Breast epithelium (tissue), 4 donors: ENCODE measurements around the gene DOCK3. TPM values are rescaled to one million over a fixed set of nuclear protein-coding genes. Genes with fewer than 3 reads are reported as not detected.
A peak's percentile ranks its signal among the peaks of the same experiment; 100 is the strongest.

Experiments
- DNase-seq, 2 donors: peaks; one replicate each; pipeline ENCODE4 v3.0.0-alpha.2; 2019; ENCODE audit warnings: low spot score in 2 of 2
- H3K27ac ChIP-seq, 2 donors: fragments of 200-600 bp; sonication (generic) in 1 of 2; one replicate each; pipeline ENCODE4 v1.5.1; 2016 to 2019; ENCODE audit warnings: mild to moderate bottlenecking in 1 of 2
- H3K27me3 ChIP-seq, 2 donors: fragments of 200-600 bp; sonication (generic) in 1 of 2; one replicate each; pipeline versions ENCODE4 v1.5.1 to v1.6.0; 2017 to 2019; ENCODE audit warnings: control low read depth in 1 of 2, mild to moderate bottlenecking in 1 of 2
- H3K36me3 ChIP-seq: fragments of 200-600 bp; one replicate; pipeline ENCODE4 v1.5.1; 2019
- H3K4me1 ChIP-seq, 2 donors: fragments of 200-600 bp; sonication (generic); one replicate each; pipeline ENCODE4 v1.5.1; 2016 to 2019; ENCODE audit warnings: control low read depth in 1 of 2
- H3K4me3 ChIP-seq, 3 donors: fragments of 200-600 bp; sonication (generic); 1 replicate in 2 of 3; 2 replicates in 1 of 3; pipeline ENCODE4 v1.5.1; 2016 to 2019; ENCODE audit warnings: mild to moderate bottlenecking in 3 of 3, moderate library complexity in 2 of 3
- H3K9me3 ChIP-seq, 2 donors: fragments of 200-600 bp; sonication (generic) in 1 of 2; one replicate each; pipeline ENCODE4 v1.5.1; 2016 to 2019; ENCODE audit warnings: control low read depth in 1 of 2
- POLR2A ChIP-seq: fragments of 450-650 bp; IDR thresholded peaks from one replicate; pipeline ENCODE4 v1.6.1; 2016; ENCODE audit warnings: antibody characterized with exemption, mild to moderate bottlenecking, moderate library complexity
- POLR2AphosphoS5 ChIP-seq, 3 donors: sonication (generic); formaldehyde crosslinking; IDR thresholded peaks; one replicate each; pipeline ENCODE4 v1.6.1; 2017; ENCODE audit warnings: antibody characterized with exemption in 3 of 3
- intact Hi-C: fragments of 100-400 bp; cut with DNase I; formaldehyde crosslinking; loops from one replicate; pipeline ENCODE4 v1.15.1; 2023; ENCODE audit warnings: low total_unique reads
- total RNA-seq, 3 donors: library from RNA; depleted of rRNA; stranded (reverse); fragments of >200 nt; gene quantifications; one replicate each; pipeline ENCODE4 v1.1.0, GENCODE V29; 2016
- TF ChIP-seq, protein P1 (sequence below), 3 donors: fragments of 450-650 bp; IDR thresholded peaks; one replicate each; pipeline ENCODE4 v1.5.1; 2016 to 2017; ENCODE audit warnings: antibody characterized with exemption in 3 of 3, mild to moderate bottlenecking in 3 of 3, moderate library complexity in 3 of 3

Gene DOCK3
- total RNA-seq, 3 donors from 2014 or later = 0.64 to 0.73 (median 0.66) TPM

- no peaks in the 10 kb centered on the region for H3K27me3 ChIP-seq
- no peak for DNase-seq
- H3K36me3 ChIP-seq = no peaks in the 10 kb centered on the region
- intact Hi-C loops = no loop called here
- no peaks in the 10 kb centered on the region for H3K4me1 ChIP-seq
- TF ChIP-seq POLR2AphosphoS5 (IDR thresholded peaks at IDR 0.05) (no peak), POLR2A (no peak)
- TF ChIP-seq, protein P1, sequence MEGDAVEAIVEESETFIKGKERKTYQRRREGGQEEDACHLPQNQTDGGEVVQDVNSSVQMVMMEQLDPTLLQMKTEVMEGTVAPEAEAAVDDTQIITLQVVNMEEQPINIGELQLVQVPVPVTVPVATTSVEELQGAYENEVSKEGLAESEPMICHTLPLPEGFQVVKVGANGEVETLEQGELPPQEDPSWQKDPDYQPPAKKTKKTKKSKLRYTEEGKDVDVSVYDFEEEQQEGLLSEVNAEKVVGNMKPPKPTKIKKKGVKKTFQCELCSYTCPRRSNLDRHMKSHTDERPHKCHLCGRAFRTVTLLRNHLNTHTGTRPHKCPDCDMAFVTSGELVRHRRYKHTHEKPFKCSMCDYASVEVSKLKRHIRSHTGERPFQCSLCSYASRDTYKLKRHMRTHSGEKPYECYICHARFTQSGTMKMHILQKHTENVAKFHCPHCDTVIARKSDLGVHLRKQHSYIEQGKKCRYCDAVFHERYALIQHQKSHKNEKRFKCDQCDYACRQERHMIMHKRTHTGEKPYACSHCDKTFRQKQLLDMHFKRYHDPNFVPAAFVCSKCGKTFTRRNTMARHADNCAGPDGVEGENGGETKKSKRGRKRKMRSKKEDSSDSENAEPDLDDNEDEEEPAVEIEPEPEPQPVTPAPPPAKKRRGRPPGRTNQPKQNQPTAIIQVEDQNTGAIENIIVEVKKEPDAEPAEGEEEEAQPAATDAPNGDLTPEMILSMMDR (IDR thresholded peaks at IDR 0.05) = no peak
- no peak overlapping the region for H3K4me3 ChIP-seq
- H3K9me3 ChIP-seq = no peaks in the 10 kb centered on the region
- H3K27ac ChIP-seq = no peak overlapping the region
Observed at GRCh38 chr3:50650018-50650417, 24.7 kb upstream of the DOCK3 start.

GRCh38 chr3:50651445-50651844 is 23.3 kb upstream of the DOCK3 start:
- no peaks in the 10 kb centered on the region for H3K4me1 ChIP-seq

DNA sequence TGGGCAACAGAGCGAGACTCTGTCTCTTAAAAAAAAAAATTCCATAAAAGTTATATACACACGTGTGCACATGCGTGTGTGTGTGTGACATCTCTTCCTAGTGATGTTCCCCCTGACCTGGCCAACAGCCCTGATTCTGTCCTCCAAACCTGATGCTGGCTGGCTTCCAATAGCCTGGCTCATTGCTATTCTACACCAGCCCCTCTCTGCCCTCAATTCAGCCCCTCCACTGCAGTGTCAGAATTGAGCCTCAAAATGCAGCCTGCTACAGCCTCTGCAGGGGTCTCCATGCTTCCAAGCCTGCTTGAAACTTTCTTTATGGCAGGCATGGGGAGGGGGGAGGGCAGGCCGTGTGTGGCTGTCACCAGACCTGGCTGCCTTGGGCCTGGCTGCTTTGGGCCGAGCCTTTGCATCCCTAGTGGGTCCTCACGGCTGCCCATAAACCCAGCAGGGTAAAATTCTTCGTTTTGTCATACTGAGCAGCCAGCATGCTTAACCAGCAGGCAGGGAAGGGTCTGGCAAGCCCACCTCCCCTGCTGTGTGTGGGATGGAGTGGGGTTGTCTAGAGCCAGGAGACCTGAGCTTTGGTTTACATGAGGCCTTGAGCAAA is 22.7 kb upstream of the DOCK3 start:
- no peaks in the 10 kb centered on the region for H3K36me3 ChIP-seq
- TF ChIP-seq, protein P1 (IDR thresholded peaks at IDR 0.05) = no peak
- no peak for TF ChIP-seq POLR2AphosphoS5 (IDR thresholded peaks at IDR 0.05)
- no peak for DNase-seq
- H3K4me3 ChIP-seq = no peak overlapping the region
- H3K9me3 ChIP-seq = no peaks in the 10 kb centered on the region
- no peaks in the 10 kb centered on the region for H3K27me3 ChIP-seq
- no peaks in the 10 kb centered on the region for H3K4me1 ChIP-seq
- H3K27ac ChIP-seq = no peak overlapping the region
- intact Hi-C loops = no loop called here

More at GRCh38 chr3:50651445-50651844, 23.3 kb upstream of the DOCK3 start:
- no peaks in the 10 kb centered on the region for H3K36me3 ChIP-seq
- TF ChIP-seq POLR2A (no peak), POLR2AphosphoS5 (IDR thresholded peaks at IDR 0.05) (no peak)
- TF ChIP-seq, protein P1 (IDR thresholded peaks at IDR 0.05) = no peak
- DNase-seq = no peak
- no peak overlapping the region for H3K27ac ChIP-seq
- no peaks in the 10 kb centered on the region for H3K9me3 ChIP-seq
- intact Hi-C loops = no loop called here
- no peaks in the 10 kb centered on the region for H3K27me3 ChIP-seq
- H3K4me3 ChIP-seq = no peak overlapping the region

DNA sequence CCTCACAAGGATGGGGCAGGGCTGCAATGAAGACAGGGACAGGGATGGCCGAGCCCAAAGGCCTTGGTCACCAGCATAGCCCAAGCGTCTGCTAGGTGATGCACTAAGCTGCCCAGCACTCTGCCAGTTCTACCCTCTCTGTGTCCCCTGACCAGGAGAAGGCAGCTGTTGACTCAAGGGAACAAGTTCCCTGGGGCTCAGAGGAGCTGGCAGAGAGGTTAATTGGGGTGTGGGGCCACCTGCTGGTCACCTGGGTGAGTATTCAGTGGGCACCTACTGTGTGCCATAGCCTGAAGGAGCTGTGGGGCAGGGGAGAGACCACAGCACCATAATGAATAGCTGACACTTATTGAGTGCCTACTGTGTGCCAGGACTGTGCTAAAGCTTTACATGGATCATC is 22.0 kb upstream of the DOCK3 start:
- DNase-seq = no peak

DNA sequence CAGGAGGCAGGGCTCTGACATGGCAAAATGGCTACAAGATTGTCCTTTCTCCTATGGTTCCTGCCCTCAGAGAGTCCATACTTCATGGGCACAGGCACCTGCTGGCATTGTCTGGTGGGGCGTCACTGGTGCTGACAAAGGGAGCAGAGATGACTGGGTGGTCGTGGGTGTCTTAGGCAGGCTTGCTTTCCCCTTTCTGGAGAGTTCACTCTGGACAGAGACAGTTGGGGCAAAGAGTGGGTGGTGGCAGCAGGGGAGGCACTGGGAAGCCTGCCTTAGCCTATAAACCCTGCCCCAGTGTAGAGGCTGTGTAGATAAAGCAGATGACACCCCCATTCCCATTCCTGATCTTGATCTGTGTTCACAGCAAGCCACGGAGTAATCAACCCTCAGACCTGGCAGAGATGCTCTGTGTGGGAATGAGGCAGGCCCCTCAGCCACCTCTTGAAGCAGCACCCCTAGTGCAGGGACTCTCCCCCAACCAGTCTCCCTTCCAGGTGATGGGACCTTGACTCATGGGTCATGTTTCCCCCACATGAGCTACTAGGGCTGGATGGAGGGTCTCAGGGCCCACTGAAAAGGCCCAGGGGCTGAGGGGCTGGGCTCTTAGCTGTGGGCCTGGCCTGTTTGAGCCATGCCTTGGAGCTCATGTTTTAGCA is 20.7 kb upstream of the DOCK3 start:
- no peak overlapping the region for H3K27ac ChIP-seq
- H3K9me3 ChIP-seq = no peaks in the 10 kb centered on the region
- intact Hi-C loops = loop anchor here (2.0 kb wide), 1 partner anchor 19 kb away; no protein-coding TSS in a partner anchor
- no peaks in the 10 kb centered on the region for H3K36me3 ChIP-seq
- no peaks in the 10 kb centered on the region for H3K27me3 ChIP-seq
- no peak for DNase-seq
- H3K4me3 ChIP-seq = no peak overlapping the region
- TF ChIP-seq POLR2A = no peak
- TF ChIP-seq, protein P1 (IDR thresholded peaks at IDR 0.05) = no peak
- no peak for TF ChIP-seq POLR2AphosphoS5 (IDR thresholded peaks at IDR 0.05)
- no peaks in the 10 kb centered on the region for H3K4me1 ChIP-seq

More for the DNA sequence above, 22.0 kb upstream of the DOCK3 start:
- no peaks in the 10 kb centered on the region for H3K9me3 ChIP-seq
- H3K27me3 ChIP-seq = no peaks in the 10 kb centered on the region
- H3K27ac ChIP-seq = no peak overlapping the region
- H3K4me1 ChIP-seq = no peaks in the 10 kb centered on the region
- no peaks in the 10 kb centered on the region for H3K36me3 ChIP-seq
- intact Hi-C loops = no loop called here
- TF ChIP-seq POLR2AphosphoS5 (IDR thresholded peaks at IDR 0.05) (no peak), POLR2A (no peak)
- TF ChIP-seq, protein P1 (IDR thresholded peaks at IDR 0.05) = peak in 2 of 3 donors; percentile 26 to 31
- H3K4me3 ChIP-seq = no peak overlapping the region
